ENCODE results near the gene KCNJ18.
"Not testable (repeated sequence)": the region's sequence is repeated elsewhere in the genome, so short reads cannot be mapped to it uniquely, and the experiment has no call there.

KCNJ18 gene

GRCh38 chr17:21703891-21704872 is 11.9 kb downstream of the KCNJ18 start:
- DNase-seq (ENCODE audit: low spot score) = not testable (repeated sequence)

- DNase-seq (ENCODE audit: low spot score) = no peak
Observed at GRCh38 chr17:21705021-21705601, 12.8 kb downstream of the KCNJ18 start.

GRCh38 chr17:21705746-21706145 is 13.4 kb downstream of the KCNJ18 start:
- DNase-seq (ENCODE audit: low spot score) = not testable (repeated sequence)

- DNase-seq (ENCODE audit: low spot score) = not testable (repeated sequence)
Observed at GRCh38 chr17:21706546-21706945, 14.2 kb downstream of the KCNJ18 start.

- DNase-seq (ENCODE audit: low spot score) = not testable (repeated sequence)
Observed at GRCh38 chr17:21707131-21707530, 14.8 kb downstream of the KCNJ18 start.

- DNase-seq (ENCODE audit: low spot score) = not testable (repeated sequence)
Observed at GRCh38 chr17:21707711-21708611, 15.6 kb downstream of the KCNJ18 start.

GRCh38 chr17:21708612-21709535 is 16.6 kb downstream of the KCNJ18 start:
- not testable (repeated sequence) for DNase-seq (ENCODE audit: low spot score)

- DNase-seq (ENCODE audit: low spot score) = not testable (repeated sequence)
Observed at GRCh38 chr17:21709994-21710393, 17.7 kb downstream of the KCNJ18 start.

GRCh38 chr17:21710486-21710885 is 18.2 kb downstream of the KCNJ18 start:
- not testable (repeated sequence) for DNase-seq (ENCODE audit: low spot score)

- DNase-seq (ENCODE audit: low spot score) = no peak
Observed at GRCh38 chr17:21711182-21711581, 18.9 kb downstream of the KCNJ18 start.

GRCh38 chr17:21713020-21713419 is 20.7 kb downstream of the KCNJ18 start:
- DNase-seq (ENCODE audit: low spot score) = not testable (repeated sequence)

- not testable (repeated sequence) for DNase-seq (ENCODE audit: low spot score)
Observed at GRCh38 chr17:21713631-21714030, 21.3 kb downstream of the KCNJ18 start.

- not testable (repeated sequence) for DNase-seq (ENCODE audit: low spot score)
Observed at GRCh38 chr17:21714676-21715075, 22.4 kb downstream of the KCNJ18 start.

GRCh38 chr17:21715877-21716276 is 23.6 kb downstream of the KCNJ18 start:
- not testable (repeated sequence) for DNase-seq (ENCODE audit: low spot score)

GRCh38 chr17:21718971-21719370 is 26.6 kb downstream of the KCNJ18 start:
- not testable (repeated sequence) for DNase-seq (ENCODE audit: low spot score)

- not testable (repeated sequence) for DNase-seq (ENCODE audit: low spot score)
Observed at GRCh38 chr17:21719511-21720226, 27.3 kb downstream of the KCNJ18 start.

- not testable (repeated sequence) for DNase-seq (ENCODE audit: low spot score)
Observed at GRCh38 chr17:21720566-21720965, 28.2 kb downstream of the KCNJ18 start.

GRCh38 chr17:21722268-21722667 is 29.9 kb downstream of the KCNJ18 start:
- DNase-seq (ENCODE audit: low spot score) = not testable (repeated sequence)

- DNase-seq (ENCODE audit: low spot score) = not testable (repeated sequence)
Observed at GRCh38 chr17:21724216-21725006, 32.1 kb downstream of the KCNJ18 start.
